ENCODE measurements around the gene SPRR2F.

DNA sequence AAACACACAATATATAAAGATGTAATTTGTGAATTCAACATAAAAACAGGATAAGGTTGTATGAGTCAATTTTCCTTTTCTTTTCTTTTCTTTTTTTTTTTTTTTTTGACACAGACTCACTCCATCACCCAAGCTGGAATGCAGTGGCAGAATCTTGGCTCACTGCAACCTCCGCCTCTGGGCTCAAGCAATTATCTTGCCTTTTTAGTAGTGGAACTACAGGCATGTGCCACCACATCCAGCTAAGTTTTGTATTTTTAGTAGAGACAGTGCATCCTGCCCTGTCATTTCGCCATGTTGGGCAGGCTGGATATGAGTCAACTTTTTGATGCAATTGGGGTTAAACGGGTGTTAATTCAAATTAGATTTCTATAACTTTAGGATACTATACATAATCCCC, 31.6 kb downstream of the SPRR2F start:
- TF ChIP-seq, protein P1, sequence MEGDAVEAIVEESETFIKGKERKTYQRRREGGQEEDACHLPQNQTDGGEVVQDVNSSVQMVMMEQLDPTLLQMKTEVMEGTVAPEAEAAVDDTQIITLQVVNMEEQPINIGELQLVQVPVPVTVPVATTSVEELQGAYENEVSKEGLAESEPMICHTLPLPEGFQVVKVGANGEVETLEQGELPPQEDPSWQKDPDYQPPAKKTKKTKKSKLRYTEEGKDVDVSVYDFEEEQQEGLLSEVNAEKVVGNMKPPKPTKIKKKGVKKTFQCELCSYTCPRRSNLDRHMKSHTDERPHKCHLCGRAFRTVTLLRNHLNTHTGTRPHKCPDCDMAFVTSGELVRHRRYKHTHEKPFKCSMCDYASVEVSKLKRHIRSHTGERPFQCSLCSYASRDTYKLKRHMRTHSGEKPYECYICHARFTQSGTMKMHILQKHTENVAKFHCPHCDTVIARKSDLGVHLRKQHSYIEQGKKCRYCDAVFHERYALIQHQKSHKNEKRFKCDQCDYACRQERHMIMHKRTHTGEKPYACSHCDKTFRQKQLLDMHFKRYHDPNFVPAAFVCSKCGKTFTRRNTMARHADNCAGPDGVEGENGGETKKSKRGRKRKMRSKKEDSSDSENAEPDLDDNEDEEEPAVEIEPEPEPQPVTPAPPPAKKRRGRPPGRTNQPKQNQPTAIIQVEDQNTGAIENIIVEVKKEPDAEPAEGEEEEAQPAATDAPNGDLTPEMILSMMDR (IDR thresholded peaks at IDR 0.05; ENCODE audit: insufficient read depth, low read depth, low read length), result no peak
- TF ChIP-seq EZH2 (IDR thresholded peaks at IDR 0.05; ENCODE audit: insufficient read depth, low read length), result no peak

Measured in astrocyte (in vitro differentiated cells and primary cell).